ENCODE data around the gene IL23A. TPM values are rescaled to one million over a fixed set of nuclear protein-coding genes. Genes with fewer than 3 reads are reported as not detected.

Gene IL23A
- total RNA-seq, 1 donor from 2014 or later, result 1.5 TPM

- peaks cover 9% of the 10 kb centered on the region for H3K79me2 ChIP-seq (ENCODE audit: low read depth)
- peaks cover 27% of the 10 kb centered on the region for H3K4me1 ChIP-seq
- no peaks in the 10 kb centered on the region for H3K9me3 ChIP-seq (ENCODE audit: low read depth)
- DNase-seq (ENCODE audit: low spot score), result no peak
- H3F3A ChIP-seq (ENCODE audit: low read depth), result peaks cover 42% of the 10 kb centered on the region
- Mint-ChIP-seq H3K27ac (no peak overlapping the region), H3K4me3 (no peak overlapping the region), H3K9me3 (no peaks in the 10 kb centered on the region), H3K27me3 (ENCODE audit: insufficient read depth, low read depth) (peaks cover 12% of the 10 kb centered on the region), H3K36me3 (no peaks in the 10 kb centered on the region), H3K4me1 (peaks cover 20% of the 10 kb centered on the region)
- no peak overlapping the region for H3K4me2 ChIP-seq
- no peak overlapping the region for H2AFZ ChIP-seq (replicated peaks)
- no peaks in the 10 kb centered on the region for H4K20me1 ChIP-seq (ENCODE audit: low read depth)
- no peaks in the 10 kb centered on the region for H3K36me3 ChIP-seq
- H3K9ac ChIP-seq, result no peak overlapping the region
- no peak overlapping the region for H3K4me3 ChIP-seq
- H3K27ac ChIP-seq, result no peak overlapping the region
- H3K27me3 ChIP-seq, result no peaks in the 10 kb centered on the region
- TF ChIP-seq EZH2 (IDR thresholded peaks at IDR 0.05), result no peak
- no peak for TF ChIP-seq CTCF (IDR thresholded peaks at IDR 0.05)
- no peak for TF ChIP-seq EZH2phosphoT487 (IDR thresholded peaks at IDR 0.05)
These were observed 2.1 kb upstream of the IL23A start for GRCh38 chr12:56336361-56337167.

DNA sequence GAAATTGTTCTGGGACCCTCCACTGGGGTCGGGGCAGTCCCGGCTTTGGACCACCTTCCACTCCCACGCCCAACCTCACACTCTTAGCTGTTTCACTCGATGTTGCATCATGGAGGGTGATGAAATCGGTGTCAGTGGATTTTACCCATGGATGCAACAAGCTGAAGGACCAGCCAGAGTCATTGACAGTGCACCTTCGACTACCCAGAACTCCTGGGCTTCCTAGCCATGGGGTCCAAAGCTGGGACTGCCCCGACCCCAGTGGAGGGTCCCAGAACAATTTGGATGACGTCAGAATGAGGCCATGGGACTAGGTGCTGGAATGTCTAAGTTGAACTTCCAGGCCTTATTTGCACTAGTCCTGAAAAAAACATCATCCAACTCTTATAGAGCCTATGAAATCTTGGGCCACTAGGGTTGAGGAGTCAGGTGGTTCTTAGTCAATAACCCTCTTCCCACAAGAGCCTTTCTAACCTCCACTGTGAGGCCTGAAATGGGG is 882 bp upstream of the IL23A start:
- no peak for TF ChIP-seq CTCF (IDR thresholded peaks at IDR 0.05)
- TF ChIP-seq EZH2phosphoT487 (IDR thresholded peaks at IDR 0.05), result no peak
- no peak for TF ChIP-seq EZH2 (IDR thresholded peaks at IDR 0.05)
- Histone ChIP-seq H3K36me3 (no peaks in the 10 kb centered on the region), H3K4me2 (peak overlapping the region; percentile 32), H3K27me3 (no peaks in the 10 kb centered on the region), H3K27ac (no peak overlapping the region), H4K20me1 (ENCODE audit: low read depth) (no peaks in the 10 kb centered on the region), H3F3A (ENCODE audit: low read depth) (peaks cover 42% of the 10 kb centered on the region), H3K9me3 (ENCODE audit: low read depth) (no peaks in the 10 kb centered on the region), H3K4me1 (peaks cover 27% of the 10 kb centered on the region), H3K79me2 (ENCODE audit: low read depth) (peaks cover 2% of the 10 kb centered on the region), H3K4me3 (no peak overlapping the region), H3K9ac (no peak overlapping the region), H2AFZ (replicated peaks) (no peak overlapping the region)
- no peaks in the 10 kb centered on the region for H3K9me3 Mint-ChIP-seq
- no peak for DNase-seq (ENCODE audit: low spot score)
- no peak overlapping the region for H3K27ac Mint-ChIP-seq
- H3K27me3 Mint-ChIP-seq (ENCODE audit: insufficient read depth, low read depth), result peaks cover 8% of the 10 kb centered on the region
- H3K4me3 Mint-ChIP-seq, result no peak overlapping the region
- H3K4me1 Mint-ChIP-seq, result peaks cover 16% of the 10 kb centered on the region
- H3K36me3 Mint-ChIP-seq, result no peaks in the 10 kb centered on the region

DNA sequence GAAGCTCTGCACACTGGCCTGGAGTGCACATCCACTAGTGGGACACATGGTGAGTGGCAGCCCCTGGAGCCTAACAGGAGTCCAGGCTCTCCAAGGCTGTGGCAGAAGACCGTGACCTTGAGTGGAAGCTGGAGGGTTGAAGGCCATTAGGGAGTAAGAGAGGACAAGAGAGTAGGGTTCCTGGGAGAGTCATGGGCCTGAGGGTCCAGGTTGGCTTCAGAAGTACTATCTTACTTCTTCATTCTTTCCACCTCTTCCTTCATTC is 406 bp downstream of the IL23A start:
- no peaks in the 10 kb centered on the region for H3K9me3 ChIP-seq (ENCODE audit: low read depth)
- H3K9me3 Mint-ChIP-seq, result no peaks in the 10 kb centered on the region
- H3K27ac Mint-ChIP-seq, result peak overlapping the region; percentile 55
- H3K4me1 ChIP-seq, result peaks cover 20% of the 10 kb centered on the region
- H3K4me1 Mint-ChIP-seq, result peaks cover 11% of the 10 kb centered on the region
- no peak for DNase-seq (ENCODE audit: low spot score)
- no peaks in the 10 kb centered on the region for H3K27me3 ChIP-seq
- H4K20me1 ChIP-seq (ENCODE audit: low read depth), result no peaks in the 10 kb centered on the region
- H3K4me2 ChIP-seq, result peak overlapping the region; percentile 70
- H3K79me2 ChIP-seq (ENCODE audit: low read depth), result no peaks in the 10 kb centered on the region
- peak overlapping the region; percentile 18 for H3K4me3 ChIP-seq
- no peaks in the 10 kb centered on the region for H3K36me3 ChIP-seq
- peak overlapping the region; percentile 73 for H3K27ac ChIP-seq
- H2AFZ ChIP-seq (replicated peaks), result peak overlapping the region; percentile 84
- peak overlapping the region; percentile 38 for H3K9ac ChIP-seq
- no peaks in the 10 kb centered on the region for H3K36me3 Mint-ChIP-seq
- H3K4me3 Mint-ChIP-seq, result peak overlapping the region; percentile 2
- peaks cover 5% of the 10 kb centered on the region for H3K27me3 Mint-ChIP-seq (ENCODE audit: insufficient read depth, low read depth)
- H3F3A ChIP-seq (ENCODE audit: low read depth), result peaks cover 30% of the 10 kb centered on the region
- TF ChIP-seq EZH2 (IDR thresholded peaks at IDR 0.05) (no peak), EZH2phosphoT487 (IDR thresholded peaks at IDR 0.05) (no peak), CTCF (IDR thresholded peaks at IDR 0.05) (no peak)

Data from neural progenitor cell (in vitro differentiated cells).